GM19438 (cell line): ENCODE results near the gene TRPC3.
"Not testable (repeated sequence)": the region's sequence is repeated elsewhere in the genome, so short reads cannot be mapped to it uniquely, and the experiment has no call there.

Source experiments
- ATAC-seq: cut with Tn5 transposase; IDR thresholded peaks from one replicate; pipeline ENCODE4 v1.9.1; 2021; ENCODE audit warnings: low read depth; ENCODE audit not compliant: unreplicated experiment

The TRPC3 gene

GRCh38 chr4:121950680-121951520 lies 960 bp downstream of the TRPC3 start:
- peak; percentile 24 for ATAC-seq

GRCh38 chr4:121950212-121950679 lies 1.6 kb downstream of the TRPC3 start:
- ATAC-seq: peak; percentile 83

GRCh38 chr4:121946644-121947043 lies 5.2 kb downstream of the TRPC3 start:
- no peak for ATAC-seq

- ATAC-seq: peak; percentile 89
Measured at GRCh38 chr4:121943941-121944340, 7.9 kb downstream of the TRPC3 start.

GRCh38 chr4:121939690-121940089 lies 12.2 kb downstream of the TRPC3 start:
- no peak for ATAC-seq

GRCh38 chr4:121938282-121939092 lies 13.4 kb downstream of the TRPC3 start:
- no peak for ATAC-seq

GRCh38 chr4:121936101-121936500 lies 15.8 kb downstream of the TRPC3 start:
- ATAC-seq: no peak

- no peak for ATAC-seq
Measured at GRCh38 chr4:121934635-121935034, 17.2 kb downstream of the TRPC3 start.

- ATAC-seq: no peak
Measured at GRCh38 chr4:121932212-121932974, 19.5 kb downstream of the TRPC3 start.

GRCh38 chr4:121930304-121930703 lies 21.6 kb downstream of the TRPC3 start:
- no peak for ATAC-seq

- no peak for ATAC-seq
Measured at GRCh38 chr4:121927948-121928347, 23.9 kb downstream of the TRPC3 start.

- ATAC-seq: not testable (repeated sequence)
Measured at GRCh38 chr4:121926490-121926889, 25.4 kb downstream of the TRPC3 start.

GRCh38 chr4:121923306-121923705 lies 28.6 kb downstream of the TRPC3 start:
- ATAC-seq: no peak

- ATAC-seq: no peak
Measured at GRCh38 chr4:121913667-121914066, 38.2 kb downstream of the TRPC3 start.

- ATAC-seq: no peak
Measured at GRCh38 chr4:121908346-121908745, 43.5 kb downstream of the TRPC3 start.

- ATAC-seq: peak; percentile 95
Measured at GRCh38 chr4:121900132-121900983, 51.5 kb downstream of the TRPC3 start.

- ATAC-seq: no peak
Measured at GRCh38 chr4:121898150-121898549, 53.7 kb downstream of the TRPC3 start.

GRCh38 chr4:121888134-121888533 lies 63.7 kb downstream of the TRPC3 start:
- no peak for ATAC-seq

- no peak for ATAC-seq
Measured at GRCh38 chr4:121885115-121885514, 66.7 kb downstream of the TRPC3 start.

- no peak for ATAC-seq
Measured at GRCh38 chr4:121881158-121881557, 70.7 kb downstream of the TRPC3 start.
